Nephron (organoid): Measurements from ENCODE around the gene GALNT14.
A peak's percentile ranks its signal among the peaks of the same experiment; 100 is the strongest.
"Not testable (repeated sequence)": the region's sequence is repeated elsewhere in the genome, so short reads cannot be mapped to it uniquely, and the experiment has no call there.

Experiments
- H3K27ac Mint-ChIP-seq, 3 experiments: 2 replicates each; pipeline ENCODE4 v1.8.0; 2020; ENCODE audit warnings: mixed read lengths in 3 of 3, mild to moderate bottlenecking in 2 of 3, moderate library complexity in 1 of 3
- H3K27me3 Mint-ChIP-seq: 2 replicates; pipeline ENCODE4 v1.8.0; 2021; ENCODE audit warnings: low read depth, mild to moderate bottlenecking, moderate library complexity, mixed read lengths
- H3K36me3 Mint-ChIP-seq: 2 replicates; pipeline ENCODE4 v1.8.0; 2020; ENCODE audit warnings: low read depth, mixed read lengths
- H3K4me1 Mint-ChIP-seq: 2 replicates; pipeline ENCODE4 v1.8.0; 2020; ENCODE audit warnings: mixed read lengths
- H3K4me3 Mint-ChIP-seq, 3 experiments: 2 replicates each; pipeline ENCODE4 v1.8.0; 2020; ENCODE audit warnings: mild to moderate bottlenecking in 3 of 3, mixed read lengths in 3 of 3, moderate library complexity in 2 of 3
- H3K9me3 Mint-ChIP-seq: 2 replicates; pipeline ENCODE4 v1.8.0; 2020; ENCODE audit warnings: mixed read lengths
- CTCF ChIP-seq, 3 experiments: fragments of 200-600 bp; sonication (generic); IDR thresholded peaks; one replicate each; pipeline ENCODE4 v1.5.0; 2021; ENCODE audit warnings: antibody characterized with exemption in 3 of 3; ENCODE audit not compliant: unreplicated experiment in 3 of 3

Gene GALNT14

GRCh38 chr2:31138037-31138962 lies at the start of gene GALNT14:
GALNT14 (minus strand) TSS chr2:31138440; CDS start chr2:31138086, 354 bp downstream.
- Mint-ChIP-seq H3K4me1 (peaks cover 16% of the 10 kb centered on the region), H3K9me3 (peaks cover 5% of the 10 kb centered on the region), H3K4me3 (peak within 1 kb of the TSS; percentile 82 to 86 (median 84)), H3K27ac (peak within 1 kb of the TSS in 1 of 3 experiments; percentile 6), H3K36me3 (no peaks in the 10 kb centered on the region), H3K27me3 (peaks cover 95% of the 10 kb centered on the region)
- peak; percentile 46 to 50 (median 49) for TF ChIP-seq CTCF (IDR thresholded peaks at IDR 0.05; ENCODE audit: unreplicated experiment in 3 of 3)

- no peak overlapping the region for H3K27ac Mint-ChIP-seq
- TF ChIP-seq CTCF (IDR thresholded peaks at IDR 0.05; ENCODE audit: unreplicated experiment in 3 of 3), result no peak
- H3K4me1 Mint-ChIP-seq, result no peaks in the 10 kb centered on the region
- no peak overlapping the region for H3K4me3 Mint-ChIP-seq
- peaks cover 7% of the 10 kb centered on the region for H3K9me3 Mint-ChIP-seq
- no peaks in the 10 kb centered on the region for H3K36me3 Mint-ChIP-seq
- peaks cover 8% of the 10 kb centered on the region for H3K27me3 Mint-ChIP-seq
Observed at GRCh38 chr2:31187166-31187565, 48.9 kb upstream of the GALNT14 start.

GRCh38 chr2:31183973-31184372 lies 45.7 kb upstream of the GALNT14 start:
- H3K9me3 Mint-ChIP-seq, result peaks cover 12% of the 10 kb centered on the region
- H3K4me1 Mint-ChIP-seq, H3K36me3 Mint-ChIP-seq, H3K27ac Mint-ChIP-seq, H3K4me3 Mint-ChIP-seq, H3K27me3 Mint-ChIP-seq: not testable (repeated sequence)

- Mint-ChIP-seq H3K4me3 (no peak overlapping the region), H3K27me3 (peaks cover 27% of the 10 kb centered on the region), H3K36me3 (no peaks in the 10 kb centered on the region), H3K27ac (no peak overlapping the region), H3K4me1 (no peaks in the 10 kb centered on the region), H3K9me3 (peaks cover 5% of the 10 kb centered on the region)
- no peak for TF ChIP-seq CTCF (IDR thresholded peaks at IDR 0.05; ENCODE audit: unreplicated experiment in 3 of 3)
Observed at GRCh38 chr2:31176742-31177141, 38.5 kb upstream of the GALNT14 start.

- H3K9me3 Mint-ChIP-seq, result no peaks in the 10 kb centered on the region
- TF ChIP-seq CTCF (IDR thresholded peaks at IDR 0.05; ENCODE audit: unreplicated experiment in 3 of 3), result no peak
- H3K27ac Mint-ChIP-seq, result no peak overlapping the region
Observed at GRCh38 chr2:31171142-31171541, 32.9 kb upstream of the GALNT14 start.

GRCh38 chr2:31170071-31170698 lies 31.9 kb upstream of the GALNT14 start:
- Mint-ChIP-seq H3K4me3 (no peak overlapping the region), H3K27ac (no peak overlapping the region), H3K4me1 (no peaks in the 10 kb centered on the region), H3K36me3 (no peaks in the 10 kb centered on the region), H3K27me3 (peaks cover 43% of the 10 kb centered on the region), H3K9me3 (no peaks in the 10 kb centered on the region)
- peak; percentile 93 to 96 (median 94) for TF ChIP-seq CTCF (IDR thresholded peaks at IDR 0.05; ENCODE audit: unreplicated experiment in 3 of 3)

More at GRCh38 chr2:31171142-31171541, 32.9 kb upstream of the GALNT14 start:
- Mint-ChIP-seq H3K4me1 (no peaks in the 10 kb centered on the region), H3K4me3 (no peak overlapping the region), H3K36me3 (no peaks in the 10 kb centered on the region), H3K27me3 (peaks cover 43% of the 10 kb centered on the region)
